Smooth muscle cell of bladder (primary cell): ENCODE data around the gene ARID2. TPM values are rescaled to one million over a fixed set of nuclear protein-coding genes. Genes with fewer than 3 reads are reported as not detected.

Experiments
- total RNA-seq: library from RNA; depleted of rRNA; stranded (reverse); fragments of >200 nt; gene quantifications from 2 replicates; pipeline ENCODE4 v1.2.3, GENCODE V29; 2014

ARID2 gene, protein sequence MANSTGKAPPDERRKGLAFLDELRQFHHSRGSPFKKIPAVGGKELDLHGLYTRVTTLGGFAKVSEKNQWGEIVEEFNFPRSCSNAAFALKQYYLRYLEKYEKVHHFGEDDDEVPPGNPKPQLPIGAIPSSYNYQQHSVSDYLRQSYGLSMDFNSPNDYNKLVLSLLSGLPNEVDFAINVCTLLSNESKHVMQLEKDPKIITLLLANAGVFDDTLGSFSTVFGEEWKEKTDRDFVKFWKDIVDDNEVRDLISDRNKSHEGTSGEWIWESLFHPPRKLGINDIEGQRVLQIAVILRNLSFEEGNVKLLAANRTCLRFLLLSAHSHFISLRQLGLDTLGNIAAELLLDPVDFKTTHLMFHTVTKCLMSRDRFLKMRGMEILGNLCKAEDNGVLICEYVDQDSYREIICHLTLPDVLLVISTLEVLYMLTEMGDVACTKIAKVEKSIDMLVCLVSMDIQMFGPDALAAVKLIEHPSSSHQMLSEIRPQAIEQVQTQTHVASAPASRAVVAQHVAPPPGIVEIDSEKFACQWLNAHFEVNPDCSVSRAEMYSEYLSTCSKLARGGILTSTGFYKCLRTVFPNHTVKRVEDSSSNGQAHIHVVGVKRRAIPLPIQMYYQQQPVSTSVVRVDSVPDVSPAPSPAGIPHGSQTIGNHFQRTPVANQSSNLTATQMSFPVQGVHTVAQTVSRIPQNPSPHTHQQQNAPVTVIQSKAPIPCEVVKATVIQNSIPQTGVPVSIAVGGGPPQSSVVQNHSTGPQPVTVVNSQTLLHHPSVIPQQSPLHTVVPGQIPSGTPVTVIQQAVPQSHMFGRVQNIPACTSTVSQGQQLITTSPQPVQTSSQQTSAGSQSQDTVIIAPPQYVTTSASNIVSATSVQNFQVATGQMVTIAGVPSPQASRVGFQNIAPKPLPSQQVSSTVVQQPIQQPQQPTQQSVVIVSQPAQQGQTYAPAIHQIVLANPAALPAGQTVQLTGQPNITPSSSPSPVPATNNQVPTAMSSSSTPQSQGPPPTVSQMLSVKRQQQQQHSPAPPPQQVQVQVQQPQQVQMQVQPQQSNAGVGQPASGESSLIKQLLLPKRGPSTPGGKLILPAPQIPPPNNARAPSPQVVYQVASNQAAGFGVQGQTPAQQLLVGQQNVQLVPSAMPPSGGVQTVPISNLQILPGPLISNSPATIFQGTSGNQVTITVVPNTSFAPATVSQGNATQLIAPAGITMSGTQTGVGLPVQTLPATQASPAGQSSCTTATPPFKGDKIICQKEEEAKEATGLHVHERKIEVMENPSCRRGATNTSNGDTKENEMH (N-terminal part only)
- total RNA-seq, result 11.4 and 11.8 TPM in 2 replicates

DNA sequence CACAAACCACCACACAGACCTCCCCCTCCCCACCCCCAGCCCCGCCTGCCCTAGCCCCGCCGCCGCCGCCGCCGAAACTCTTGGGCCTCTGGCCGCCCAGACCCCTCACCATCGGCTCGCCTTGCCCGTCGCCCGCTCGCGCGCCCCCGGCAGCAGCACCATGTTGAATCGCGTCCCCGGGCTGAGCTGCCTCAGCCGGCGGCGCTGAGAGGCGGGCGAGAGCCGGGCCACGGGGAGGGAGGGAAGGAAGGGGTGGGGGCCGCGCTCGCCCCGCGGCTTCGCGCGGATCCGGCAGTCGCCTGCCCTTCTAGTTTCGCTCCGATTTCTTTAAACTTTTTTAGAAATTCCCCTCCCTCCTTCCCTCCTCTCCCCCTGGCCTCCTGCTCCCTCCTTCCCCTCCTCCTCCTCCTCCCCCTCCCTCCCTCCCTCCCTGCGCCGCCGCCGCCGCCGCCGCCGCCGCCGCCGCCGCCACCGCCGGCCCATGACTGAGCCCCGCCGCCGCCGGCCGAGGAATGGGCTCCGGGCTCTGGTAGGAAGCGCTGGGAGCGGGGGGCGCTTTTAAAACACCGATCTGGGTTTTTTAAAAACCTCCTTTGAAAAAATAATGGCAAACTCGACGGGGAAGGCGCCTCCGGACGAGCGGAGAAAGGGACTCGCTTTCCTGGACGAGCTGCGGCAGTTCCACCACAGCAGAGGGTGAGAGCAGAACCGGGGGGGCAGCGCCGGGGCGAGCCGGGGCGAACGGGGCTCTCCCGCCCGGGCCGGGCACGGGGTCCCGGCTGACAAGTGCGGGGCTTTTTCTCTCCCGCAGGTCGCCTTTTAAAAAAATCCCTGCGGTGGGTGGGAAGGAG, at the start of gene ARID2:
Gene ARID2 (plus strand): TSS at position 474 of the 851 bp plus-strand sequence. CDS start 131 bp downstream, at position 605.

